OCI-LY3 (cell line): ENCODE measurements around the gene PCNP.
"Not testable (repeated sequence)": the region's sequence is repeated elsewhere in the genome, so short reads cannot be mapped to it uniquely, and the experiment has no call there.

Experiments
- H2AFZ ChIP-seq: fragments of 200-600, 300-600 bp; shearing (Covaris generic); 2 replicates; pipeline ENCODE4 v1.6.0; 2014; ENCODE audit warnings: antibody characterized with exemption, low read depth, low read length
- H3K27ac ChIP-seq: fragments of 200-600, 300-600 bp; sonication (generic); 2 replicates; pipeline ENCODE4 v1.5.1; 2014; ENCODE audit warnings: mild to moderate bottlenecking, low read length, moderate library complexity, mixed read lengths
- H3K27me3 ChIP-seq: fragments of 200-600, 300-600 bp; sonication (generic); 2 replicates; pipeline ENCODE4 v1.6.1; 2014; ENCODE audit warnings: low read depth, low read length, mixed read lengths
- H3K36me3 ChIP-seq: fragments of 200-600, 300-600 bp; sonication (generic); replicated peaks from 2 replicates; pipeline ENCODE3; 2014; ENCODE audit warnings: low read depth, low read length, mixed read lengths
- H3K4me1 ChIP-seq: fragments of 300-600, 200-600 bp; sonication (generic); 2 replicates; pipeline ENCODE4 v1.6.1; 2014; ENCODE audit warnings: low read length, mixed read lengths
- H3K4me2 ChIP-seq: fragments of 200-600, 300-600 bp; sonication (generic); 2 replicates; pipeline ENCODE4 v1.6.1; 2014; ENCODE audit warnings: low read length, mixed read lengths
- H3K4me3 ChIP-seq: fragments of 300-600, 200-600 bp; sonication (generic); 2 replicates; pipeline ENCODE4 v1.5.1; 2014; ENCODE audit warnings: antibody characterized with exemption, mild to moderate bottlenecking, low read length, moderate library complexity
- H3K79me2 ChIP-seq: fragments of 300-600, 200-600 bp; shearing (Covaris generic); 2 replicates; pipeline ENCODE4 v1.6.1; 2014; ENCODE audit warnings: mild to moderate bottlenecking, low read length, mixed read lengths
- H3K9ac ChIP-seq: fragments of 300-600, 200-600 bp; shearing (Covaris generic); 2 replicates; pipeline ENCODE4 v1.6.0; 2014; ENCODE audit warnings: mild to moderate bottlenecking, low read length, moderate library complexity
- H3K9me3 ChIP-seq: fragments of 200-600, 300-600 bp; shearing (Covaris generic); 2 replicates; pipeline ENCODE4 v1.6.1; 2014; ENCODE audit warnings: low read length, mixed read lengths; ENCODE audit not compliant: insufficient read depth
- H4K20me1 ChIP-seq: fragments of 200-600, 300-600 bp; sonication (generic); 2 replicates; pipeline ENCODE4 v1.6.1; 2016; ENCODE audit warnings: low read length, mixed read lengths; ENCODE audit not compliant: insufficient read depth
- EZH2phosphoT487 ChIP-seq: fragments of 200-600 bp; shearing (Covaris generic); IDR thresholded peaks from 2 replicates; pipeline ENCODE4 v1.6.1; 2018; ENCODE audit warnings: antibody characterized with exemption, mixed run types, low read depth
- TF ChIP-seq, protein P1 (sequence below): fragments of 200-600, 300-600 bp; sonication (generic); IDR thresholded peaks from 2 replicates; pipeline ENCODE4 v1.5.1; 2014; ENCODE audit warnings: antibody characterized with exemption, low read length, low read depth

The PCNP gene

DNA sequence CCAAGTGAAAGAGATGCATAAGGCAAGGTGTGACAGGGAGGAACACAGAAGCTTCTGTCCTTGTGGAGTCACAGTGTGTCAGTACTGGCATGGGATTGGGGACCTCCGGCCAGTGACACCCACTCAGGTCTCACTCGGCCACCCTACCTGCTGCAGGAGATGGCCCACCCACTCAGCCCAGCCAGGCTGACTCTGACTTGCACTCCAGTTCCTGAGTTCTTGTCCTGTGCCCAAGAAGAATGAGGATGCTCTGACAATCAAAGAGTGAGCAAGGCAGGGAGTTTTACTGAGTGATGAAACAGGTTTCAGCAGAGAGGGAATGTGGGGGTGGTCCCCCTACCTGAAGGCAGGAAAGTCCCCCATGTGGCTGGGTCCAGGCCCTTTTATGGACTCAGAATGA, 50.9 kb downstream of the PCNP start:
- Histone ChIP-seq H3K9me3 (0 out of 2 replicates have a peak, but pooled peaks cover 5% of the 10 kb centered on the region), H3K9ac (no peak overlapping the region), H3K4me1 (no peaks in the 10 kb centered on the region), H2AFZ (no peak overlapping the region), H3K4me2 (no peak overlapping the region), H3K36me3 (no peaks in the 10 kb centered on the region), H3K79me2 (no peaks in the 10 kb centered on the region), H3K27me3 (no peaks in the 10 kb centered on the region), H4K20me1 (no peaks in the 10 kb centered on the region), H3K4me3 (no peak overlapping the region), H3K27ac (no peak overlapping the region)
- TF ChIP-seq EZH2phosphoT487 = no peak
- TF ChIP-seq, protein P1, sequence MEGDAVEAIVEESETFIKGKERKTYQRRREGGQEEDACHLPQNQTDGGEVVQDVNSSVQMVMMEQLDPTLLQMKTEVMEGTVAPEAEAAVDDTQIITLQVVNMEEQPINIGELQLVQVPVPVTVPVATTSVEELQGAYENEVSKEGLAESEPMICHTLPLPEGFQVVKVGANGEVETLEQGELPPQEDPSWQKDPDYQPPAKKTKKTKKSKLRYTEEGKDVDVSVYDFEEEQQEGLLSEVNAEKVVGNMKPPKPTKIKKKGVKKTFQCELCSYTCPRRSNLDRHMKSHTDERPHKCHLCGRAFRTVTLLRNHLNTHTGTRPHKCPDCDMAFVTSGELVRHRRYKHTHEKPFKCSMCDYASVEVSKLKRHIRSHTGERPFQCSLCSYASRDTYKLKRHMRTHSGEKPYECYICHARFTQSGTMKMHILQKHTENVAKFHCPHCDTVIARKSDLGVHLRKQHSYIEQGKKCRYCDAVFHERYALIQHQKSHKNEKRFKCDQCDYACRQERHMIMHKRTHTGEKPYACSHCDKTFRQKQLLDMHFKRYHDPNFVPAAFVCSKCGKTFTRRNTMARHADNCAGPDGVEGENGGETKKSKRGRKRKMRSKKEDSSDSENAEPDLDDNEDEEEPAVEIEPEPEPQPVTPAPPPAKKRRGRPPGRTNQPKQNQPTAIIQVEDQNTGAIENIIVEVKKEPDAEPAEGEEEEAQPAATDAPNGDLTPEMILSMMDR = no peak

DNA sequence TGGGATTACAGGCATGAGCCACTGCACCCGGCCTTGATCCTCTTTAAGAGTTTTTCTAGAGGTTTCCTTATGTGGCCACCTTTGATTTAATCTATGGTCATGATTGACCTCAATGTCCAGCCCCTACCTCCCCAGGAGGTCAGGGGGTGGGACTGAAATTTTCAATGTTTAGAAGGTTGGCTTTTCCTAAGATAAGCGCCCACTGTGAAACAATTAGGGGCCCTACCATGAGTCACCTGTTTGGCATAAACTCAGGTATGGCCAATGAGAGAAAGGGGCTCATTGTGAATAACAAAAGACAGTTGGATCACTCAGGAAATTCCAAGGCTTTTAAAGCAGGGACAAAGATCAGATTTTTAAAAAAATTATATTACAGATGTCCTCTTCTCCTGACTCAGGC, 51.9 kb downstream of the PCNP start:
- Histone ChIP-seq H3K79me2 (no peaks in the 10 kb centered on the region), H3K9me3 (0 out of 2 replicates have a peak, but pooled peaks cover 5% of the 10 kb centered on the region), H3K36me3 (no peaks in the 10 kb centered on the region), H3K4me2 (no peak overlapping the region), H3K4me1 (no peaks in the 10 kb centered on the region), H3K27me3 (no peaks in the 10 kb centered on the region), H3K4me3 (no peak overlapping the region), H3K27ac (no peak overlapping the region), H4K20me1 (no peaks in the 10 kb centered on the region), H3K9ac (no peak overlapping the region), H2AFZ (no peak overlapping the region)
- TF ChIP-seq, protein P1 = no peak
- TF ChIP-seq EZH2phosphoT487 = no peak

DNA sequence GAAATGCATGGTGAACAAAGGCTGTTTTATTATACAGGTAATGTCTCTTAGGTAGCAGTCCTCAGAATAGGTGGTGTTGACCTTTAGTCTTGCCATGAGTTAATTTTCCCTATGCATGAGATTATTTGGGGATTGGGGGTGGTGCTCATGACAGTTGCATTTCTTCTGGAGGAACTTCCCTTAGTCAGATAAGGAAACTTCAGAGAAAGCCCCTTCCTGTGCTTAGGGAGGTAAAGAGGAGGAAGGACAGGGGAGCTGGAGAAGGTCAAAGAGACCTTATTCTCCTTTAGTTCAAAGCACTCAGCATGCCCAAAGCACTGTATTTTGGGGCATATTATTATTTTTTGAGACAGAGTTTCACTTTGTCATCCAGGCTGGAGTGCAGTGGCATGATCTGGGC, 55.2 kb downstream of the PCNP start:
- Histone ChIP-seq H3K27me3 (no peaks in the 10 kb centered on the region), H3K9me3 (0 out of 2 replicates have a peak, but pooled peaks cover 5% of the 10 kb centered on the region), H3K79me2 (no peaks in the 10 kb centered on the region), H4K20me1 (no peaks in the 10 kb centered on the region), H3K36me3 (no peaks in the 10 kb centered on the region), H3K4me1 (no peaks in the 10 kb centered on the region), H3K4me2 (no peak overlapping the region), H3K4me3 (no peak overlapping the region), H3K27ac (no peak overlapping the region), H2AFZ (no peak overlapping the region), H3K9ac (no peak overlapping the region)
- TF ChIP-seq EZH2phosphoT487 = no peak
- TF ChIP-seq, protein P1 = no peak

DNA sequence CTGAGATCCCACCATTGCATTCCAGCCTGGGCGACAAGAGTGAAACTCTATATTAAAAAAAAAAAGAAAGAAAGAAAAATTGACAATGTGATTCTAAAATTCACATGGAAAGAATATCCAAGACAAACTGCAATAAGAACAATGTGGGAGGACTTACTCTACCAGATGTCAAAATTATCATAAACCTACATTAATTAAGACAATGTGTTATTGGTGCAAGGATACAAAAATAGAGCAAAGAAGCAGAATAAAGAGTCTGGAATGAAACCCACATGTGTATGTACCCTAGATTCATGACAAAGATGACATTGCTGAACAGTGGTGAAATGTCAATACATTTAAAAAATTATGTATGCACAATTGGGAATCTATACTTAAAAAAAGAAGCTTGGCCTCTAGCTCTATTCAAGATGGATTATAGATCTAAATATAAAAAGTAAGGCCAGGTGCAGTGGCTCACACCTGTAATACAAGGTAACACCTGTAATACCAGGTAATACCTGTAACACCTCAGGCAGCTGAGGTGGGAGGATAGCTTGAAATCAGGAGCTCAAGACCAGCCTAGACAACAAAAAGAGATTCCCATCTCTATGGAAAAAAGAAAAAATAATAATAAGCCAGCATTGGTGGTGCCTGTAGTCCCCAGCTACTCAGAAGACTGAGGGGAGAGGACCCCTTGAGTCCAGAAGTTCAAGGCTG, 57.3 kb downstream of the PCNP start:
- no peaks in the 10 kb centered on the region for H3K79me2 ChIP-seq
- TF ChIP-seq, protein P1 = no peak
- no peak for TF ChIP-seq EZH2phosphoT487
- no peak overlapping the region for H3K27ac ChIP-seq

DNA sequence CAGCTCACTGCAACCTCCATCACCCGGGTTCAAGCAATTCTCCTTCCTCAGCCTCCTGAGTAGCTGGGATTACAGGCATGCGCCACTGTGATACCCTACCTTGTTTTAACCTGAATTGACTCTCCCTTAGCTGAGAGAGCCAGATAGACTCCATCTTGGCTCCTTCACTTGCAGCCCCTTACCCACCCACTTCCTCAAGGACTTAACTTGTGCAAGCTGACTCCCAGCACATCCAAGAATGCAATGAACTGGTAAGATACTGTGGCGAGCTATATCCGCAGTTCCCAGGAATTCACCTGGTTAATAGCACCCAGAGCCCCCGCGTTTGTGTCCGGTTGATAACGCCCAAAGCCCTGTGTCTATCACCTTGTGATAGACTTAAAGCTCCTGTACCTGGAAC, 58.0 kb downstream of the PCNP start:
- H3K4me2 ChIP-seq, H4K20me1 ChIP-seq, H3K79me2 ChIP-seq, H3K27ac ChIP-seq, H2AFZ ChIP-seq, H3K36me3 ChIP-seq, H3K9me3 ChIP-seq, H3K4me3 ChIP-seq, H3K27me3 ChIP-seq, H3K4me1 ChIP-seq, H3K9ac ChIP-seq: not testable (repeated sequence)

More for the DNA sequence above, 57.3 kb downstream of the PCNP start:
- Histone ChIP-seq H3K4me2 (no peak overlapping the region), H4K20me1 (no peaks in the 10 kb centered on the region), H3K9ac (no peak overlapping the region), H3K4me3 (no peak overlapping the region), H3K4me1 (no peaks in the 10 kb centered on the region), H2AFZ (no peak overlapping the region), H3K36me3 (no peaks in the 10 kb centered on the region), H3K9me3 (no peaks in the 10 kb centered on the region), H3K27me3 (no peaks in the 10 kb centered on the region)
